ENCODE data around the gene RETREG1.
"Not testable (repeated sequence)": the region's sequence is repeated elsewhere in the genome, so short reads cannot be mapped to it uniquely, and the experiment has no call there.

RETREG1 gene

GRCh38 chr5:16554110-16554509 lies 62.7 kb downstream of the RETREG1 start:
- no peak for DNase-seq (ENCODE audit: low read depth)

GRCh38 chr5:16552666-16553343 lies 64.0 kb downstream of the RETREG1 start:
- DNase-seq (ENCODE audit: low read depth), result peak; percentile 4

GRCh38 chr5:16551628-16552027 lies 65.2 kb downstream of the RETREG1 start:
- DNase-seq (ENCODE audit: low read depth), result no peak

GRCh38 chr5:16550316-16550952 lies 66.4 kb downstream of the RETREG1 start:
- no peak for DNase-seq (ENCODE audit: low read depth)

- DNase-seq (ENCODE audit: low read depth), result no peak
These were observed 67.1 kb downstream of the RETREG1 start for GRCh38 chr5:16549491-16550206.

GRCh38 chr5:16548812-16549211 lies 68.0 kb downstream of the RETREG1 start:
- no peak for DNase-seq (ENCODE audit: low read depth)

GRCh38 chr5:16548115-16548514 lies 68.7 kb downstream of the RETREG1 start:
- DNase-seq (ENCODE audit: low read depth), result no peak

- no peak for DNase-seq (ENCODE audit: low read depth)
These were observed 69.5 kb downstream of the RETREG1 start for GRCh38 chr5:16547200-16547842.

- no peak for DNase-seq (ENCODE audit: low read depth)
These were observed 70.1 kb downstream of the RETREG1 start for GRCh38 chr5:16546732-16547131.

GRCh38 chr5:16544607-16545374 lies 72.0 kb downstream of the RETREG1 start:
- no peak for DNase-seq (ENCODE audit: low read depth)

GRCh38 chr5:16543206-16543605 lies 73.6 kb downstream of the RETREG1 start:
- DNase-seq (ENCODE audit: low read depth), result not testable (repeated sequence)

GRCh38 chr5:16542236-16542635 lies 74.6 kb downstream of the RETREG1 start:
- DNase-seq (ENCODE audit: low read depth), result no peak

GRCh38 chr5:16541592-16541991 lies 75.2 kb downstream of the RETREG1 start:
- not testable (repeated sequence) for DNase-seq (ENCODE audit: low read depth)

GRCh38 chr5:16540421-16540820 lies 76.4 kb downstream of the RETREG1 start:
- no peak for DNase-seq (ENCODE audit: low read depth)

- no peak for DNase-seq (ENCODE audit: low read depth)
These were observed 77.6 kb downstream of the RETREG1 start for GRCh38 chr5:16539169-16539666.

- no peak for DNase-seq (ENCODE audit: low read depth)
These were observed 78.8 kb downstream of the RETREG1 start for GRCh38 chr5:16538006-16538405.

GRCh38 chr5:16536818-16537217 lies 80.0 kb downstream of the RETREG1 start:
- DNase-seq (ENCODE audit: low read depth), result no peak

- DNase-seq (ENCODE audit: low read depth), result no peak
These were observed 80.6 kb downstream of the RETREG1 start for GRCh38 chr5:16536246-16536645.

GRCh38 chr5:16534280-16534679 lies 82.5 kb downstream of the RETREG1 start:
- no peak for DNase-seq (ENCODE audit: low read depth)

- no peak for DNase-seq (ENCODE audit: low read depth)
These were observed 85.6 kb downstream of the RETREG1 start for GRCh38 chr5:16531063-16531648.

- no peak for DNase-seq (ENCODE audit: low read depth)
These were observed 87.5 kb downstream of the RETREG1 start for GRCh38 chr5:16529306-16529705.
